ENCODE data around the gene TRIM26. TPM values are rescaled to one million over a fixed set of nuclear protein-coding genes. Genes with fewer than 3 reads are reported as not detected.

TRIM26 gene
- total RNA-seq, 4 donors from 2014 or later: 33.6 to 58.8 (median 46.3) TPM

DNA sequence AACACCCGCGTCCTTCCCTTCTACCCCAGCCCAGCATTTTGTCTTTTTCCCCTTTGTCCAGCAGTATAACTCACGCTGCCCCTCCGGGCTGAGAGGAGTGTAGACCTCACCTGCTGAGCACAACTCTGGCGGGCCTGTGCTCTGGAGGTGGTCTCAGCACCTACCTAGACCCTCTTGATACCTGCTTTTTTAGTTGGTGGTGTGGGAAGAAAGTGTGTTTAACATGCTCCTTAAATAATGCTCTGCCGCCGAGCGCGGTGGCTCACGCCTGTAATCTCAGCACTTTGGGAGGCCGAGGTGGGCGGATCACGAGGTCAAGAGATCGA is 1.4 kb upstream of the TRIM26 start:
- Histone ChIP-seq H3K4me3 (peak overlapping the region; percentile 66 to 99 (median 86)), H3K9me3 (no peaks in the 10 kb centered on the region), H3K27me3 (no peaks in the 10 kb centered on the region), H3K27ac (replicated peaks in 1 of 4) (peak overlapping the region; percentile 93 to 98 (median 96)), H3K4me1 (peaks cover 30 to 49% (median 39%) of the 10 kb centered on the region in 4 donors), H3K36me3 (no peaks in the 10 kb centered on the region)
- 78% methylated on average over 14 of the region's 14 CpGs for WGBS
- no peak for DNase-seq (ENCODE audit: extremely low spot score)
- TF ChIP-seq, protein P1, sequence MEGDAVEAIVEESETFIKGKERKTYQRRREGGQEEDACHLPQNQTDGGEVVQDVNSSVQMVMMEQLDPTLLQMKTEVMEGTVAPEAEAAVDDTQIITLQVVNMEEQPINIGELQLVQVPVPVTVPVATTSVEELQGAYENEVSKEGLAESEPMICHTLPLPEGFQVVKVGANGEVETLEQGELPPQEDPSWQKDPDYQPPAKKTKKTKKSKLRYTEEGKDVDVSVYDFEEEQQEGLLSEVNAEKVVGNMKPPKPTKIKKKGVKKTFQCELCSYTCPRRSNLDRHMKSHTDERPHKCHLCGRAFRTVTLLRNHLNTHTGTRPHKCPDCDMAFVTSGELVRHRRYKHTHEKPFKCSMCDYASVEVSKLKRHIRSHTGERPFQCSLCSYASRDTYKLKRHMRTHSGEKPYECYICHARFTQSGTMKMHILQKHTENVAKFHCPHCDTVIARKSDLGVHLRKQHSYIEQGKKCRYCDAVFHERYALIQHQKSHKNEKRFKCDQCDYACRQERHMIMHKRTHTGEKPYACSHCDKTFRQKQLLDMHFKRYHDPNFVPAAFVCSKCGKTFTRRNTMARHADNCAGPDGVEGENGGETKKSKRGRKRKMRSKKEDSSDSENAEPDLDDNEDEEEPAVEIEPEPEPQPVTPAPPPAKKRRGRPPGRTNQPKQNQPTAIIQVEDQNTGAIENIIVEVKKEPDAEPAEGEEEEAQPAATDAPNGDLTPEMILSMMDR (IDR thresholded peaks at IDR 0.05): no peak
- intact Hi-C loops (cut with DNase I): loop anchor here (5.0 kb wide), 1 partner anchor 113 kb away; the partner anchor contains the start of gene TRIM39

DNA sequence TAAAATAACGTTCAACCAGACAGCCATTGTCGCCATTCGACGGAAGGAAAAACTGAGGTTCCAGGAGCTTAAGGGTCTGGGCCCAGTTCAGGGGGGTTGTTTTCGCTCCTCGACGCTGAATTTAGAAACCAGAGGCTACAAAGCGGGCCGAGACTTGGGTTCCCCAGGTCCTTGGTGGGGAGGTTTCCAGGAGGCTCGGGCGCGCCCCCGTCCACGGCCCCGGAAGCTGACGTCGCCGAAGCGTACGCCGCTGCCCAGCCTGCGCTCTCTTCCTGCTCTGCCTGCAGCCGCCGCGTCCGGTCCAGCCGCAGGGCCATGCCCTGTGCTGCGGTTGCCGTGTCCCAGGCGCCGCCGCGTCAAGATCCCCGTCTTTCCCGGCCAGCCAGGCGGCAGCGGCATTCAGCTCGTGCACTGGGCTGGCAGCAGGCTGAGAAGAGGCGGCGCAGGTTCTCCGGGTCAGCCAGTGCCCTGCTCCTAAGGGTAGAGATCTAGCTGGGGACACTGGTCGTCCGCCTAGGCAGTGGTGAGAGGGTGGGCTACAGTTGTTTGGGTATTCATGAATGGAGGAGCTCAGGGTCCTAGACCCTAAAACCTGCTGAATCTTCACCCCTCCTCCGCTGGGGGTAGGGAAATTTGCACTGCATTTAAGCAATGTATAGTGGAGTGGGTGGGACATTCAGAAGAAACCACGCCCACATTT is 901 bp upstream of the TRIM26 start:
- intact Hi-C loops (cut with DNase I): loop anchor here (5.0 kb wide), 1 partner anchor 113 kb away; the partner anchor contains the start of gene TRIM39
- Histone ChIP-seq H3K36me3 (no peaks in the 10 kb centered on the region), H3K4me1 (peaks cover 27 to 50% (median 43%) of the 10 kb centered on the region in 4 donors), H3K27ac (replicated peaks in 1 of 4) (peak overlapping the region; percentile 93 to 98 (median 96)), H3K27me3 (no peaks in the 10 kb centered on the region), H3K4me3 (peak overlapping the region; percentile 66 to 99 (median 86)), H3K9me3 (no peaks in the 10 kb centered on the region)
- DNase-seq (ENCODE audit: extremely low spot score): peak; percentile 96
- WGBS: 2% methylated on average over 30 of the region's 45 CpGs
- peak; percentile 61 for TF ChIP-seq POLR2A (IDR thresholded peaks at IDR 0.05; ENCODE audit: low read depth)
- TF ChIP-seq POLR2AphosphoS5 (IDR thresholded peaks at IDR 0.05): peak; percentile 90 to 92
- TF ChIP-seq, protein P1 (IDR thresholded peaks at IDR 0.05): no peak
- TF ChIP-seq EP300 (IDR thresholded peaks at IDR 0.05): no peak

DNA sequence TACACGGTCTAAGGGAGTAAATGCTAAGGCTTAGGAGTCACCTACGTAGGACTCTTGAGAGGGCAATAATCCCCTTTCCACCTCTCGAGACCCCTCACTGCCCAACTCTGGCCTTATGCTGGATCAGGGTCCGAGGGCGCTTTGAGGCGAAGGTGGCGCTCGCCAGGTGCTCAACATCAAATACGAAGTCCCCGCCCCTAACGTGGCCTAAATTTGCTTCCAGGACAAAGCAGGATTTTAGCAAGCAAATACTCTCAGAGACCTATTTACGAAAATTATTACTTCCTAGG is 406 bp upstream of the TRIM26 start:
- TF ChIP-seq, protein P1 (IDR thresholded peaks at IDR 0.05): no peak
- WGBS: 0% methylated on average over 1 of the region's 12 CpGs
- Histone ChIP-seq H3K4me1 (peaks cover 27 to 50% (median 46%) of the 10 kb centered on the region in 4 donors), H3K27me3 (no peaks in the 10 kb centered on the region), H3K27ac (replicated peaks in 1 of 4) (peak overlapping the region; percentile 93 to 98 (median 96)), H3K4me3 (peak overlapping the region; percentile 66 to 99 (median 86)), H3K36me3 (no peaks in the 10 kb centered on the region), H3K9me3 (no peaks in the 10 kb centered on the region)
- no peak for DNase-seq (ENCODE audit: extremely low spot score)
- intact Hi-C loops (cut with DNase I): loop anchor here (5.0 kb wide), 1 partner anchor 114 kb away; the partner anchor contains the start of gene TRIM39

DNA sequence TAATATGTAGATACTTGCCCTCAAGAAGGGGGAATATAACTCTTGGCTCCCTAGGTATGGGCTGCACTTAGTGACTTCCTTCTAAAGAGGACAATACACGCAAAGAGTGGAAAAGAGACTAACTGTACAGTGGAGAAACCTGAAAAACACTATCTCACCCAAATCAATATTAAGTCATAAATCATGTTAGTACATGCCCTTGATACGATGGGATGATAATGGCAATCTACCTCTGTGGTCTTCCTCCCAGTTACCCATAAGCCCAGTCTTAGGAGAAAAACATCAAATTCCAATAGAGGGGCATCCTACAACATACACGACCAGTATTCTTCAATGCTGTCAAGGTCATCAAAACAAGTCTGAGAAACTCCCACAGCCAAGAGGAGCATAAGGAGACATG is 1.3 kb downstream of the TRIM26 start:
- 45% methylated on average over 3 of the region's 3 CpGs for WGBS
- TF ChIP-seq POLR2AphosphoS5 (IDR thresholded peaks at IDR 0.05) (no peak), POLR2A (IDR thresholded peaks at IDR 0.05; ENCODE audit: low read depth) (no peak), EP300 (IDR thresholded peaks at IDR 0.05) (no peak)
- TF ChIP-seq, protein P1 (IDR thresholded peaks at IDR 0.05): no peak
- peak overlapping the region; percentile 66 to 99 (median 86) for H3K4me3 ChIP-seq
- H3K4me1 ChIP-seq: peaks cover 40 to 67% (median 64%) of the 10 kb centered on the region in 4 donors
- no peaks in the 10 kb centered on the region for H3K27me3 ChIP-seq
- no peak overlapping the region for H3K27ac ChIP-seq (replicated peaks in 1 of 4)
- no peaks in the 10 kb centered on the region for H3K36me3 ChIP-seq
- intact Hi-C loops (cut with DNase I): loop anchor here (5.0 kb wide), 1 partner anchor 115 kb away; the partner anchor contains the start of gene TRIM39
- no peak for DNase-seq (ENCODE audit: extremely low spot score)
- H3K9me3 ChIP-seq: no peaks in the 10 kb centered on the region

DNA sequence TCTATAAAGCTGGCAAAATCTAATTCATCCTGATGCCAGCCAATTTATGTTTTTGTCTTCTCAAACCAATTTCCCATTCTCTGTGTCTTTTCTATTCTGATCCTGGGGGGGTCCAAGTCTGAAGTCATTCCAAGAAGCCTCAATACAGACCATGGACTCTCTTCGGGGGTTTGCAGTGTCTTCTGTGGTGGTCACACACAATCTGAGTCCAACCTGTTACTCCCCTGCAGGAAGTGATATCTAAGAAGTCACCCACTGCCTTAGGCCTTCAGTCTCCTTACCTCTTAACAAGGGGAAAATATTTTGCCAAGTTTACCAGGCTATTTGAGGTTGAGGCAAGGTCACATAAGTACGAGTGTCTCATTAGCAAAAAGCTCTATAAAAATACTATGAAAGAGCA is 1.9 kb downstream of the TRIM26 start:
- intact Hi-C loops (cut with DNase I): loop anchor here (5.0 kb wide), 1 partner anchor 116 kb away; the partner anchor contains the start of gene TRIM39
- Histone ChIP-seq H3K4me1 (peaks cover 44 to 73% (median 70%) of the 10 kb centered on the region in 4 donors), H3K27ac (replicated peaks in 1 of 4) (no peak overlapping the region), H3K27me3 (no peaks in the 10 kb centered on the region), H3K36me3 (no peaks in the 10 kb centered on the region), H3K4me3 (no peak overlapping the region), H3K9me3 (no peaks in the 10 kb centered on the region)
- TF ChIP-seq EP300 (IDR thresholded peaks at IDR 0.05) (no peak), POLR2AphosphoS5 (IDR thresholded peaks at IDR 0.05) (no peak), POLR2A (IDR thresholded peaks at IDR 0.05; ENCODE audit: low read depth) (no peak)
- TF ChIP-seq, protein P1 (IDR thresholded peaks at IDR 0.05): no peak
- WGBS: 63% methylated on average over 2 of the region's 2 CpGs
- DNase-seq (ENCODE audit: extremely low spot score): no peak

Data from esophagus muscularis mucosa (tissue), 4 donors.